ENCODE data around the gene RGS7.

The RGS7 gene

GRCh38 chr1:241356519-241357365 is at the start of gene RGS7:
TSS of gene RGS7 (minus strand) at chr1:241357205.
- no peak for DNase-seq

DNA sequence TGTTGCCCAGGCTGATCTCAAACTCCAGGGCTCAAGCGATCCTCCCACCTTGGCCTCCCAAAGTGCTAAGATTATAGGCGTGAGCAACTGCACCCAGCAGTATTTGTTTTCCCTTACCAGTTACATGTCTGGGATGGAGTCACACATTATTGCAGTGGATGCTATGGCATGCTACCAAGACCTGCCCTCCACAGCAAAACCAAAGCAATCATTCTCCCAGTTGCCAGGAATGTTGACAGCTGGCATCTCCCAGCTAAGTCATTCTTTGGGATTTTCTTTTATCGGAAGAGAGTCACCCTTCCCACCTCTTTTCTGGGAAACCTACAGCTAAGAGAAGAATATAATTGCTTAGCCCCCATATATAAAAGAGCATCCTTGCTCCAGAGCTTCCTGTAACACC is 49.4 kb upstream of the RGS7 start:
- DNase-seq: no peak

GRCh38 chr1:241401156-241401555 is 44.2 kb upstream of the RGS7 start:
- DNase-seq: no peak

DNA sequence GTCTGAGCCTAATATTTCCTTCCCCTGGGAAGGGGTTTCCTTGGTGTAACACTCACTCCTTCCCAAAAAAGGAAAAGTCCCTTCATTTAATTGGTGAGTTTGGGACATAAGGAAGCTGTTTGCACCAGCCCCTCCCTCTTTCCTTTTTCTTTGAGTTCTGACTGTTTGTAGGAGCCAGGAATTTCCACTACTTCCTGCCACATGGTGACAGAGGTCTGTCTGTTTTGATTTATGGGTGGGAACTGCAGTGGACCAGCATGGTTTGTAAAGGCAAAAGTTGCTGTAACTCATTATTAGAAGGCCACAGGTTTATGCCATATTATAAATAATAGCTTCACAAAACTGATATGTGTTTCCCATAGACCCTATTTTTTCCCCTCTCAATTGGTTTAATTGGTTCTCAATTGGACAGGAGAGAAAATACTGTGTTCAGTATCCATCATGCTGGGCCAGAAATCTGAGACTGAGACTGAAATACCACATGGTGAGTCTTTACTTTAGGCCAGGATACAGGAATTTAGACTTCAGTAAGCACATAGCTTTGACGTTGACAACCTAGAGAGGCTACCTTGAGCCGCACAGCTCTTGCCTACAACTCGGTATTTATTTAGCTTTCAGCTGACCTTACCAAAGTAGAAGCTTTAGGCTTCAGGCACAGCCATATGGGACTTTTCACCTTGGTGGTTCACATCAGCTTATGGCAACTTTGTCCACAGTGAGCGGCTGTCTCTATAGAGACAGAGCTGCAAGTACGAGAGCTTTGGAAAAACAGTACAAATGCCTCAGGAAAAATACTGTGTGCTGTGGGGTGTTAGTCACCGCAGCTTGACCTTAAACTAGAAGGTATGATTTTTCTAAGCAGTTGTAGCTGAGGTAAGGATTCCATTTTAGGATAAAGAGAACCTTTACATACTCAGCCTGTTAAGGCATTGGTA is 40.0 kb upstream of the RGS7 start:
- no peak for DNase-seq

GRCh38 chr1:241391926-241392710 is 35.1 kb upstream of the RGS7 start:
- DNase-seq: no peak

DNA sequence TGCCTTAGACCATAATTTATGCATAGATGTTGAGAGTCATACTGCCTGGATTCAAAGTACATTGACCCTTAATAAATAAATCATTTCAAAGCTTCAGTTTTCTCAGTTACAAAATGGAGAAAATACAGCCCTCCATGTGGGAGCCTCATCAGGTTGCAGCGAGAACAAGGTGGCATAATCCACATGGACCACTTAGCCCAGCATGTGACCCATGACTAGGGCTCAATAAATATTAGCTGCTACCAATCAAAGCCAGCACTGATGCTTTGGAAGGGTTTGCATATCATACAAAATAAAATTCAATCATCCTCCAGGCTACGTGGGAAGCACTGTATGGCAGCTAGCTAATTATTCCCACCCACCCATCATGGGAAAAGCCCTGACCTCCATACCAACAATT is 33.5 kb upstream of the RGS7 start:
- no peak for DNase-seq

- no peak for DNase-seq
Observed at GRCh38 chr1:241389400-241389799, 32.4 kb upstream of the RGS7 start.

DNA sequence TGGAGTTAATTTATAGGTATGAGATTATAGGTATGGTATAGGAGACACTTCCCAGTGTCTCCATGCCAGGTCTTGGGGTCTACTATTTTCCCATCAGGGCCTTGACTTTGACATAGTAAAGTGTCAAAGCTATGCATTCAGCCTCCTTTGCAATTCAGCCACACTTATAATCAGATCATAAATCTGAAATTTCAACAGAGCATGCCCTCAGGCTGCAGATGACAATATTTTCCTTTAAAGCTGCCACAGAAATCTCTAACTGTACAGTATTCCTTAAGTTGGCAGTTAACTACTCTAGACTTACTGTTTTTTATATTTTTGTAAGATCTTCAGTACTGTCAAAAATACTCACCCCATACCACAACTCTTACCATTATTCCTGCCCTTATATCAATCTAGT is 30.2 kb upstream of the RGS7 start:
- no peak for DNase-seq

DNA sequence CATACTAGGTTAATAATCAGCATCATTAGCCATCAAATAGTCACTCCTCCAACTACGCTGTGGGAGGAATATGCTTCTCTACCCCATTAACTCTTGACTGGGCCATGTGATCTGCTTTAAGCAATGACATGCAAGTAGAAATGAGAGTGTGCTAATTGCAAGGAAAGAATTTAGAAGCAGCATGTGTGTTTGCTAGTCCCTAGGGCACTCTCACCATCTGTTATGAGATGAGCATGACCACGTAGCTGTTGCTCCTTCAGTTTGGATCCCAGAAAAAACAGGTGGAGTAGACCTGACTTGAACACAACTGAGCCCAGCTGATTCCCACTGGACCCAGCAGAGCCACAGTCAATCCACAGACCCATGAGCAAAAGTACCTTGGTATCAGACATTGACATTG is 19.7 kb upstream of the RGS7 start:
- no peak for DNase-seq

DNA sequence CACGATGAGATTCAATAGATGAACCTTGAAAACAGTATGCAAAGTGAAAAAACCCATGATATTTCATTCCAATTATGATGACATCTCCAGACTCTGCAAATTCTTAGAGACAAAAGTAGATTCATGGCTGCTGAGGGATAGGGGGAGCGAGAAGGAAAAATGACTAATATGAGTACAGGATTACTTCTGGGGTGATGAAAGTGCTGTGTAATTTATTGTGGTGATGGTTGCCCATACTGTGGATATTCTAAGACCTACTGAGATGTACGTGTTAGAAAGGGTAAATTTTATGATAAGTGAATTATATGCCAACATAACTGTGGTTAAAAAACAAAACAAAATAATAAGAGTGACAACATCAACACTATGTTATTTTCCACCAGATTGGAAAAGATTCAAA is 18.9 kb upstream of the RGS7 start:
- no peak for DNase-seq

- no peak for DNase-seq
Observed at GRCh38 chr1:241366196-241366595, 9.2 kb upstream of the RGS7 start.

DNA sequence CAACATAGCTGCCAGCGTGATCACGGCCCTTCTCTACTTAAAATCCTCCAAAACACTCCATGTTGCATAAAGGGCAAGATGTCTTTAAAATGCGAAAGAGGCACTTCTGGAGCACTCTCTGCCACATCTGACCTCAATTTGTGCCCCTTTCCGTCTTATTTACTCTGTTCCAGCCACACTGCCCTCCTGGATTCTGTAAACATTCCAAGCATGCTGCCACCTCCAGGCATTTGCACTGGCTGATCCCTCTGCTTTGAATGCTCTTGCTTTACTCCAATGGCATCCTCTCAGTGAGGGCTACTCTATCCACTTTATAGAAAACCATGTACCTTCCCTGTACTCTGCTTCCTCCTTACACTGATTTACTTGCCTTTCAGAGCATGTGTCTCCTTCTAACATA is 5.3 kb upstream of the RGS7 start:
- DNase-seq: no peak

DNA sequence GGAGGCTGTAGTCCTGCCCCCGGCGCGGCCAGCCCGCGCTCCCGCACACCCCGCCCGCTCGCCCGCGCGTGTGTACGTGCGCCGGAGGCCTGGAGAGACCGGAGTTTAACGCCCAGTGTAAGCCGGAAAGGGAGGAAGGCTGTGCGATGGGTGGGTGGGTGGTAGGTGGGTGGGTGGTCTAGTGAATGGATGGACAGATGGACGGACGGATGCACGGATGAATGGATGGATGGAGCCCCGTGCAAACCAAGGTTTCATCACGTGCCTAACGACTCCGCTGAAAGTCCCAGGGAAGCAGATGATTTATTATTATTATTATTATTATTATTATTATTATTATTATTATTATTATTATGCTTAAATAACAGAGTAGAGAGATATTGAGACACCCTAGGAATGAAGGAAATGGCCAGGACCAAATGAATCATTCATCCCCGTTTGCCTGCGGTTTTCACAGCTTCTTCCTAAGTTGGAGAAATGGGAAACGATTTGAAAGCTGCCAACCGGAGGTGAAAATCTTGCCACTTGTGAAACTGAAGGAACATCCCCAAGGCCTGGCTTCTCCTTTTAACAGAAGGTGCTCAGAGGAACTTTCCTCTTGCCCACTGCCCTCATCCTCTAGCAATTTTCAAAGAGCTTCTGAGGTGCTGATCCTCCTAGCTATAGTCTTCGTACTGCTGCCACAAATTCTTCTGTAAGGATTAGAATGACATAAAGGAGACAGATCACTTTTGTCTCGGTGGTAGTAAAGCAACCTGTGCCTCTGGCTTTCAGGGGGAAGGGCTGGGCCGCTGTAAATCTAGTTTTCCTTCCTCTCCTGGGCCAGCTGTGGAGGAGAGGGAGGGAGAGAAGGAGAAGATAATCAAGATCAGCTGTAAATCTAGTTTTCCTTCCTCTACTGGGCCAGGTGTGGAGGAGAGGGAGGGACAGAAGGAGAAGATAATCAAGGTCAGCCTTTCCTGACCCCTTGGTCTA is 648 bp upstream of the RGS7 start:
- DNase-seq: no peak

GRCh38 chr1:241356187-241356518 is 852 bp downstream of the RGS7 start:
- DNase-seq: no peak

DNA sequence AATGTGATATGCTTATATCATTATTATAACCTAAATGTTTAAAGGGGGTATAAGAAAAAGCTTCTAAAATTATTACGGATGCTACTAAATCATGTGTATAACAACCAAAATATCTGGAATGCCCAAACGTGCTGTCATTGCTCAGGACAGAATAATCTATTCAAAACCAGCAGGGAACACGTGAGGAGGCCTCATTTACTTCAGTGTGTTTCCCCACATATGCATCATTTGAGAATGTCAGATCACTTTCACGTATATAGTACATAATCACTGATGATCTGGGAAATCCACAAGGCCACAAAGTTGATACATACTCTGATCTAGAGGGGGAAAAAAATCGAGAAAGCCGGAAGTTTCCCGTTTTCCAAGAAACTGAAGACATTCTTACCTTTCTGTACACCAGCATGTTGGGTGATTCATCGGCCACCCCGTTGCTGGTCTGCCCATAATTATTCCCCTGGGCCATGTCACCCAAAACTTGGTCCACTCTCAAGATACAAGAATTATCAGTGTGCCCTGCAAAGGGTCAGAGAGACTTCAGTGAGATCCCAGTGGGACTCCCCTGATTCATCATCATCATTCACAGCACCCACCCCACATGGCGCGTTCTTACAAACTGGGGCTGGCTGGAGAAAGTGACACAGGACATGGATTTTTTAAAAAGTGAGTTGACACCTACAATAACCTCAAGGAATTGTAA is 1.5 kb downstream of the RGS7 start:
- no peak for DNase-seq

DNA sequence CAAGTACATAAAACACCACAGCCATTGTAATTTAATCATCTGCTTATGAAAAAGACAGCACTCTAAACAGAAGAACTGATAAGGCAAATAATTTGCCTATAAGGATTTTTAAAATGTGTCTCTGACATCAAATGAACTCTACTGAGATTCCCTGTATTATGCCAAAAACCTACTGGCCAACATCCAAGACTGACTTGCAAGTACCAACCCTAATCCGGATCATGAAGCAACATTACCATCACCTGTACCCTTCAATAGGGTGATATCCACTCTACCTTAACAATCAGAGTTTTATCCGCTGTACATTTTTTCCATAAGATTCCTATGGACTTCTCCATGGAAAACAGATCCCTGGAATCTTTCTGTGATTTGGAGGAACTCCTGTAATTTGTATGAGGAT is 4.6 kb downstream of the RGS7 start:
- DNase-seq: no peak

DNA sequence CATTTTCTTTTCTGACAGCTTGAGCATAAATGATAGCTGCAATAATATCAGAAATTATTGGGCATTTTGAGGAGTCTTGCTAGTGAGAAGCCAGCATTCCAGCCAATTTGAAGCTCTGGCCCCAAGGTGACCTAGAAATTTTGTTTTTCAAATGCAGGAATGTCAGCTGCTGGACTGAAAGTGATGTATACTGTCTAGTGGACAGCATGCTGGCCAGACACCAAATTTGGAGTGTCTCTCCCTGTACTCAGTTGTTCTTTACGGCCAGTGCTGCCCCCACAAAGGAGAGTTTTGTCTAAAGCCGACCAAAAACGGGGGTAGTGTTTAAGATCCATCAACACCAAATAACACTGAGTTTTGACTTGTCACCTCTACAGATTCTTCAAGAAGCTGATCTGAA is 5.2 kb downstream of the RGS7 start:
- DNase-seq: no peak

DNA sequence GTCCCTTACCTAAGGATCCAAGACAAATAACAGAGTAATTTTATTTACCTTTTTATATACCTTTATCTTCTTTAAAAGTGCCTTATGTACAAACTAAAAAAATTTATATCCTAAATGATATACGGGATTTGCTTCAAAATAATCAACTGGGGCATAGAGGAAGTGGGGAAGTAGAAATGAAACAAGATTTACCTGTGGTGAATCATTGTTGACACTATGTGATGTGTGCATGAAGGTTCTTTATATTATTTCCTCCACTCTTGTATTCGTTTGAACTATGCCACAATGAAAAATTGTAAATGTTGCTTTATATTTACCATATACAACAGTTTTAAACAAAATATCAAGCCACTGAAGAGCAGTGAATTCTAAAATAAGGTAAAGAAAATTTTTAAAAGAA is 13.0 kb downstream of the RGS7 start:
- no peak for DNase-seq

DNA sequence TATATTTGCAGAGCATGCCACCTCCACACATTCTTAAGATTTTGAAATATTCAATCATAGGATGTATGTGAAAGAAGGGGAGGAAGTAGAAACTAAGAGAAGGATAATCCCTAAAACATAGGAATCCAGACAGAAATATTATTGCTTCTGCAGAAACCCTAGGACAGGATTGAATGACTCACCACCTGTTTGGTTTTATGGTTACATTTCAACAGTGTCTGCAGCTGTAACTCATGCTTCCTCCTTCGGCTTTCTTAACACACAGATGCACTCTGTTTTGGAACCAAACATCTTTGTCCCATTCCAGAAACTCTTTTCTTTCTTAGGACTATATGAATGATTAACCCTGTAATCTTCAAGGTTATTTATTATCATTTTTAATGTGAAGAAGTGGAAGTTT is 20.7 kb downstream of the RGS7 start:
- DNase-seq: no peak

- no peak for DNase-seq
Observed at GRCh38 chr1:241332987-241333386, 24.0 kb downstream of the RGS7 start.

DNA sequence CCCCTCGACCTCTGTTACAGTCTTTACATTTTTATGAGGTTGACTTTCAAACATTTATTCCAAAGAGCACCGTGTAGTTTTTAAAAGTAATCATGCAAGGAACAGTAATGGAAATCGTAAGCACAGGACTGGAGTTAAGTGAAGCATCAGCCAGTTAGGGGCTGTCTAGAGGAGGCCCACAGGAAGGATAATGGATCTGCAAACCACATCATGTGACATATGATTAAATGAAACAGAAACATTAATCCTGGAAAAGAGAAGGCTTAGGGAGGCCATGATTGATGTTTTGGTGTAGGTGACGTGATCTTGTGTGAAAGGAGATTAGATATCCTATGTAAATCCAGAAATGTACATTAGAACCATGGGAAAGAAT is 25.0 kb downstream of the RGS7 start:
- DNase-seq: no peak
